GM19463 (cell line): Measurements from ENCODE around the gene RHEBL1.

Experiments
- ATAC-seq: cut with Tn5 transposase; IDR thresholded peaks from one replicate; pipeline ENCODE4 v1.9.1; 2021; ENCODE audit warnings: mild to moderate bottlenecking, moderate library complexity; ENCODE audit not compliant: unreplicated experiment

Gene RHEBL1

DNA sequence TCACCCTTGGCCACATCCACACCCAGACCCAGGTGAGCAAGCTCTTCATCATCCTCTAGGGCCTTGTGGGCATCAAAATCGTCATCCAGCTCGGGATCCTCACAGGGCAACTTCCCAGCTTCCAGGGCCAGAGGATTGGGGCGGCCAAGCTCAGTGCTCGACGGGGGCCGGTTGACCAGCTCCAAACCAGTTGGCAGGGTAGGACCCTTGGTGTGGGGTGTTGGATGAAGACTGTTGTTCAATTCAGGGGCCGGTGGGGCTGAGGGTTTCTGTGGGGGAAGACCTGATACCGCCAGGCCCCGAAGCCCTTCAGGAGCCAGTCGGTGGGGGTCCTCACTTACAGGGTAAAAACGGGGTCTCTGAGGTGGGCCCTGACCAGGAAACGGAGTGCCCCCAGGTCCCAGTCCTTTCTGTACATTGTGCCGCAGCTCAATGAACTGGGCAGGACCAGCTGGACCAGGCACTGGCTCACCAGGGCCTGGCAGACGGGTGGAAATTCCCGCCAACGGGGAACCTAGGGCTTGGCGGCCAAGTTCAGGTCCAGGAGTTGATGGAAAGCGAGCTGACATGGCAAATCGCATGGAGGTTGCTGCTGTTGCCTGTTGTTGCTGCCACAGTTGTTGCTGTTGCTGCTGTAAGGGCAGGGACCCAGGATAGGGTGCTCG is 31.4 kb downstream of the RHEBL1 start:
- ATAC-seq = no peak

DNA sequence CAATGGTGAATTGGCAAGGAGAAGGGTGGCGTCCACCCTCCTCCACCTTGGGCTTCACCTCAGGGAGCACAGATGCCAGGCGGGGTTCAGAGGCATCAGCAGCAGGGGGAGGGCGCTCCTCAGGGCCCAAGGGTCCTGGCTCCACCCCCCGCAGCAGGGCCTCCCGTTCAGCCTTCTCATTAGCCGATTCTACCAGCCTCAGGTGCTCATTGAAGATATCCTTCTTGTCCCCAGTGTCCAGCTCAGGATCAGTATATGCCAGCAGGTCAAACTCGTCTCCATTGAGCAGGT is 31.9 kb downstream of the RHEBL1 start:
- ATAC-seq = no peak

DNA sequence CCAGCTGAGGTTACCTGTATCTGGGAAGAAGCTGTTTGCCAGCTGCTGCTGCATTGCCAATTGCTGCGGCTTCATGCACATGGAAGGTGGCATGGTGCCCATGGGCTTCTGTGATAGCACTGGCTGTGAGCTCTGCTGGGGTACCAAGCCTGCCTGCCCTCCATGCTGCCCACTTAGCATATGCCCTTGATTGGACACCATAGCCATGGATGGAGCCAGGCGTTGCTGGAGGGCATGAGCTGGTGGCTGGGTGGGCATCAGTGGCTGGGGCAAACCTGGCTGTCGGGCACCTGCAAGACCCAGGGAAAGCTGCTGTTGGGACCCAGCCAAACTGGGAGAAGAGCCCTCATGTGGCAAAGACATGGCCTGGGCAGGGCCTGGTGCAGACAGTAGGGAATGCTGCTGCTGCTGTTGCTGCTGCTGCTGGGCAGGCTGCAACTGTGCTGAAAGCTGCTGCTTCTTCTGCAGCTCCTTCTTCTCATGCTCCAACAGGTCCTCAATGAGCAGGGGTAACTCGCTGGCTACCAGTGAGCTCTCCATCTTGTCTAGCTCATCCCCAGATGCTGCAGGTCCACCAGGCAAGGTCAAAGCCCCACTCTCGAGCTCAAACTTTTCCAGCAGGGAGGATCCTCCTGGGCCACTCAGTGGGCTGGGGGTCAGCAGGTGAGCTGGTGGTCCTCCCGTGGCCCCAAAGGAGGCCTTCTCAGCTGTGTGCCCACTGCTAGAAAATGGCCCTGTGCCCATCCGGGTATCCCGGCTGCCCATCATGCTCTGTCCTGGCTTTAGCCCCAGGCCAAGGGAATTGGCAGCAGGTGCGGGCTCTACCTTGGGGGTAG is 32.5 kb downstream of the RHEBL1 start:
- no peak for ATAC-seq

DNA sequence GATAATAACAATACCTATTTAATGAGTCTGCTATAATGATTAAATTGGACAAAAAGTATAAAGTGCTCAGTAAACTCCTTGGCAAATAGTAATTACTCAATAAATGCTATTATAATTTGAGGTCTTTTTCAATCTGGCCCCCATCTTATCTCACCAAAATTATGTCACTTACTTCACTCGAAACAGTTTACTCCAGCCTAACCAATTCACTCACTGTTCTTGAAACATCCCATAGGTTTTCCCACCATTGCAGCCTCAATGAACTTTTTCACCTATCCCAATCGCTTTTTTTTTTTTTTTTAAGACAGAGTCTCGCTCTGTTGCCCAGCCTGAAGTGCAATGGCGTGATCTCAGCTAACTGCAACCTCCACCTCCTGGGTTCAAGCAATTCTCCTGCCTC is 33.8 kb downstream of the RHEBL1 start:
- no peak for ATAC-seq

GRCh38 chr12:49034286-49034622 is 35.5 kb downstream of the RHEBL1 start:
- no peak for ATAC-seq

- no peak for ATAC-seq
Observed at GRCh38 chr12:49033611-49034285, 36.0 kb downstream of the RHEBL1 start.

GRCh38 chr12:49032679-49033447 is 36.9 kb downstream of the RHEBL1 start:
- no peak for ATAC-seq

DNA sequence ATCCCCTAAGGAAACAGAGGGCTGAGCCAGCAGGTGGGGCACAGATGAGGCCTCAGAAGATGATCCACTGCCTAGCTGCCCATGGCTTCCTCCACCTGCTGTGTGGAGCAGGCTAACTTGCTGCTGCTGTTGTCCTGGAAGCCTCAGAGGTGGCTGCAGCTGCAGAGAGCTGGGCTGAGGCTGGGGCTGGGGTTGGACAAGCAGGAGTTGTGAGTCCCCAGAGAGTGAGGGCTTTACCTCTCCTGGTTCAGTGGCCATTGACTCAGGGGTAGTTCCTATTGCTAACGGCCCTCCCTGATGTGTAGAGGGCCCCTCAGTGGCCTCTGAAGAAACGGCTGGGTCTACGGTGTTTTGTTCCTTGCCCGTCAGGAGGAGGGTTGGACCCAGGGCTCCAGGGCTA is 37.5 kb downstream of the RHEBL1 start:
- no peak for ATAC-seq

DNA sequence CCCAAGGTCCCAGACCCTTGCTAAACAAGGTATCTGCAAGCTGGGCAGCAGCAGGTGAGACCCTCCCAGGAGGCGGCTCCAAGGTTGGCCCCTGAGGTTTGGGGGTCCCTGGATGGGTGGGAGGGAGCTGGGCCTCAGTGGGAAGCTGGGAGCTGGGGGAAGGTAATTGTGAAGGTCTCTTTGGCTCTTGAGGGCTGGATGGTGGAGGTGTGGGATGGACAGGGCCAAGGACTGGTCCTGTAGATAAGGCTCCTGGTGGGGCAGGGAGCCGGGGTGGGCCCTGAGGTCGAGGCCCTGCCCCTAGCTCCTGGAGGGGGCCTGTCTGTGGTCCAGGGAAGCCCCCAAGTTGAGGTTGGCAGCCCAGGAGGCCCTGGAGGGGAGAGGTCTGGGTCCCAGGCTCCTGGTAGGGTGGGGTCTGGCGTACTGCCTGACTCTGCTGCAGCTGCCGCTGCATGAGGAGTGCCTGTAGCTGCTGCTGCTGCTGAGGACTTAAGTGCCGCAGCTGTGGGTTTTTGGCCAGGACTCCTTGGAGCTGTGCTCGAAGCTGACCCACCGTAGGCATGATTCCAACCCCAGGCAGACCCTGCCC is 38.1 kb downstream of the RHEBL1 start:
- ATAC-seq = no peak

- no peak for ATAC-seq
Observed at GRCh38 chr12:49030714-49031572, 38.8 kb downstream of the RHEBL1 start.

DNA sequence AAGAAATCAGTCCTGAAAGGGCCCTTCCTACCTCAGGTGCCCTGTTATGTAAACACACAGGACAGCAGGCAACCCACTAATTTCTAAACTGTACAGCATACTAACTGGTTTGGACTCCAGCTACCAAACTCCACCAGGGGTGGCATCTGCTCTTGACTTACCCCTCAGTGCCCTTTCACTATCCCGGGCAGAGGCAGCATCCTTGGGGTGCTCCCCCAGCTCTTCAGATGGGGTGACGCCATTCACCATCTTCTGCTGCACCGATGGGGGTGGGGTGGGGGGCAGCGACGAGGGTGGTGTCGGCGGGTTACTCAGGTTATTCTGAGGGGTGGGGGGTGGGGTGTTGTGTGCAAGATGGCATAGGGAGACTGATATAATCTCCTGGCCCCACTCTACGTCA is 39.7 kb downstream of the RHEBL1 start:
- ATAC-seq = no peak

DNA sequence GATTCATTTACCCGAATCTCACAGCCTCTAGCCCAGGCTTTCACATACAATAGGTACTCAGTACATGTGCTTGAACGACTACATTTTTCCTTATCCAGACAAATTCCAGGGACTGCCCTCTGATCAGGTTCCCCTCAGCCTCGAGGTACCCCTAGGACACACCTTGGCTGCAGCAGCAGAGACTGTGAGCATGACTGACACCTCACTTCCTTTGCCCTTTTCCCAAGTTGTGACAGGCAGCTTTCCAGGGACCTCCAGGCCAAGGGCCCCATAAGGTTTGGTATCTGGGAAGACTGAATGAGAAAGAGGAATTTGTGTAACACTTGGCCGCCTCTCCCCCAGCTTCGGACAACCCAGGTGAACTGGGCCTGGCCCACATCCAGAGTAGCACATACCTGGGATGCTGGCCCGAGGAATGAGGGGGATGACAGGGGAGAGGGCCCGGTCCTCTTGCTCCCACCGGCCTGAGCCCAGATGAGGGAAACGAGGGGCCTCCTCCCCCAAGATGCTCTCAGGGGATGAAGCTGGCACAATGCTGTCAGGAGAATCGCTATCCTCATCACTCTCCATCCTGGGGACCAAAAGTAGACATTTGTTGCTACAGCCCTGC is 41.0 kb downstream of the RHEBL1 start:
- no peak for ATAC-seq

DNA sequence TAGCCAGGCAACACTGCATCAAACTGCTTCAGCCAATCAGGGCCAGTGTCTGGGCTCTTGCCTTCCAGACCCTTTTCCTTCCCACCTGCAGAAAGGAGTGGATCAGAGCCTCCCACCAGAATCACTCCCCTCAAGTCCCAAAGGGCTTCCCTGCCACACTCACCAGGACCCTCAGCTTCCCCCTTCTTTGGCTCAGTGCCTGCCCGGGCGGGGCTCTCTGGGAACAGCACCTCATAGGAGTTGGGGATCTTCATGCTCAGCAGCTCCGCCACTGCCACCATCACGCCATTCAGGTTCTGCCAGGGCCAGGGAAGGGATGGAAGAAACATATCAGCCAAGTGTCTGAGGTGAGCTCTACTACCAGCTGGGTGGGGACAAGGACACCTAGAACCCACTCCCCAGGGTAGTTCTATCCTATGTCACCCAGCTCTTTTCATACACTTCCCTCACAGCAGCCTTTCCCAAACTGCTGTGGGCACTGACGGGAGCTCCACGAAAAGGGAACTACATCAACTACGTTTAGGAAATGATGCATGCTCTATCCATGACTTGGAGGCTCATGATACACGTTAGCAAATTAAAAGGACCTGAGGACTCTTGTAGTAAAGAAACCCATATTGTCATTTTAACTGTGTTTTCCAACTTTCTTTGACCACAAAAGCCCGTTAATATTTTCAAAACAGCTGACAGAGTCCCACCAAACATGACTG is 41.8 kb downstream of the RHEBL1 start:
- no peak for ATAC-seq

- ATAC-seq = no peak
Observed at GRCh38 chr12:49026678-49027480, 42.9 kb downstream of the RHEBL1 start.

- ATAC-seq = no peak
Observed at GRCh38 chr12:49026101-49026500, 43.7 kb downstream of the RHEBL1 start.

DNA sequence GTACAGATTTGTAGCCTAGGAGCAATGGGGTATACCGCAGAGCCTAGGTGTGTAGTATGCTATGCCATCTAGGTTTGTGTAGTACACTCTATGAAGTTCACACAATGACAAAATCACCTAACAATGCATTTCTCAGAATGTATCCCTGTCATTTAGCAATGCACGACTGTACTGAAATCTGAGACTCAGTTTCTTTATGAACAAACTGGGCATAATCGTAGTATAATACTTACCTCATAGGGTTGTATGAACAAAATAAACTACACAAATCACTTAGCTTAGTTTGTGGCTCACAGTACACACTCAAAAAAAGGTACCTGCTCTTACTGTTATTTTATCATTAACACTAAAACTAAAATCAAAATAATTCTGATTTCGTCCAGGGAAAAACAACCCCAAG is 44.3 kb downstream of the RHEBL1 start:
- no peak for ATAC-seq

GRCh38 chr12:49024543-49024942 is 45.2 kb downstream of the RHEBL1 start:
- ATAC-seq = no peak

DNA sequence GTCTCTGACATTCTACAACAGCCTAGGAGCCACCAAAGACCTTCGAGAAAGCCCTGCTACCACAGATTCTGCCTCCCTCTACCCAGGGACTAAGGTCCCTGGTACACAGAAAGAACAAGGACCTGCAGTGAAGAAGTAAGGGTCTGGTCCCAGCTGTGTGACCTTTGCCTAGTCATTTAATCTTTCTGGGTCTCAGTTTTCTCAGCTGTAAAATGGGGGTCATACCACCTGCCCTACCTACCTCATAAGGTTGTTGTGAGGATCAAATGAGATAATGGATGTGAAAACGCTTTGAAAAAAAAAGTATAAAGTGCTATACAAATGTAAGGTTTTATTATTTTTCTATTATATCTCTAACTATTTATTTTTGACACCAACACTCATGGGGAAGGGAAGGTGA is 46.0 kb downstream of the RHEBL1 start:
- ATAC-seq = no peak
